Astrocyte of the cerebellum (primary cell): ENCODE measurements around the gene COL16A1.
A peak's percentile ranks its signal among the peaks of the same experiment; 100 is the strongest.

ENCODE experiments used
- DNase-seq: peaks from one replicate; pipeline ENCODE4 v3.0.0-alpha.2; 2011; ENCODE audit warnings: low read depth
- H3K4me3 ChIP-seq: 2 replicates; pipeline ENCODE4 v1.5.1; 2011; ENCODE audit warnings: mild to moderate bottlenecking, low read depth, low read length, moderate library complexity
- CTCF ChIP-seq: IDR thresholded peaks from 2 replicates; pipeline ENCODE4 v1.5.1; 2012; ENCODE audit warnings: low read length, low read depth, moderate library complexity, mild to moderate bottlenecking; ENCODE audit errors: missing control alignments
- in situ Hi-C: cut with HindIII; loops from 2 replicates; pipeline ENCODE4 v1.10.0; 2017; ENCODE audit warnings: low sequenced_read_pairs

Gene COL16A1

GRCh38 chr1:31701091-31701736, 2.6 kb downstream of the COL16A1 start:
- peak overlapping the region; percentile 4 for H3K4me3 ChIP-seq
- TF ChIP-seq CTCF: no peak
- in situ Hi-C loops: no loop called here
- DNase-seq: peak; percentile 81

- TF ChIP-seq CTCF: no peak
- H3K4me3 ChIP-seq: no peak overlapping the region
- no peak for DNase-seq
- in situ Hi-C loops: no loop called here
These were observed 3.2 kb downstream of the COL16A1 start for GRCh38 chr1:31700468-31701090.

- in situ Hi-C loops: no loop called here
- H3K4me3 ChIP-seq: no peak overlapping the region
- no peak for TF ChIP-seq CTCF
- DNase-seq: no peak
These were observed 4.4 kb downstream of the COL16A1 start for GRCh38 chr1:31699341-31699891.

DNA sequence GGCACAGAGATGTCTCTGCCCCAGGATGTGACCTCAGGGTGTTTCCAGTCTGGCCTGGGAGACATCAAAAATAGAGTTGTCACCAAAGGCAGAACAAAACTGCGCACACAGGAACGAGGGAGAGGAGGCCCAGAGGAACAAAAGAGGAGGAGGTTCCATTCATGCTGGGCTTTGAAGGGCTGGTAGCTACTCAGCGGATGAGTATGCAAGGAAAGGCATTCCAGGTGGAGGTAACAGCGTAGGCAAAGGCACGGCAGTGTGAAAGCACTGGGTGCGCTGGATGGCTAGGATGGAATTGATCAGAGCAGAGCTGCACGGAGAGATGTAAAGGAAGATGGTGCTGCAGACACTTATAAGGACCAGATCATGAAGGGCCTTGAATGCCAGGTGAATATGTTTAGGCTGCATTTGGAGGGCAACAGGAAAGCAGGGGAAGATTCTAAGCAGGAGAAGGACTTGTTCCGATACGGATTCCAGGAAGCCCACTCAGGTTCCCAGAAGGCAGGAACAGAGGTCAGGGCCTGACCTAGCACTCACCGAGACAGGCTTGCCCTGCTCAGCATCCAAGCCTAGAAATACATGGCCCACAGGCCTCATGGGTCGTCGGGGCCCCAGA, 6.3 kb downstream of the COL16A1 start:
- DNase-seq: no peak
- in situ Hi-C loops: no loop called here
- H3K4me3 ChIP-seq: no peak overlapping the region
- TF ChIP-seq CTCF: no peak

GRCh38 chr1:31696242-31696641, 7.6 kb downstream of the COL16A1 start:
- DNase-seq: no peak
- no peak overlapping the region for H3K4me3 ChIP-seq
- TF ChIP-seq CTCF: no peak
- in situ Hi-C loops: no loop called here

GRCh38 chr1:31695327-31695726, 8.5 kb downstream of the COL16A1 start:
- TF ChIP-seq CTCF: no peak

More at GRCh38 chr1:31695327-31695726, 8.5 kb downstream of the COL16A1 start:
- in situ Hi-C loops: no loop called here
- no peak for DNase-seq
- H3K4me3 ChIP-seq: no peak overlapping the region
